Smooth muscle cell (in vitro differentiated cells): Measurements from ENCODE around the gene ZNF555. TPM values are rescaled to one million over a fixed set of nuclear protein-coding genes. Genes with fewer than 3 reads are reported as not detected.

Experiments
- DNase-seq: peaks from one replicate; lab custom pipeline; 2025; ENCODE audit not compliant: unreplicated experiment; lab: John Stamatoyannopoulos, UW
- H2AFZ ChIP-seq: fragments of 200-600 bp; sonication (generic); 2 replicates; pipeline ENCODE4 v1.6.0; 2016; ENCODE audit warnings: antibody characterized with exemption, low read depth, mild to moderate bottlenecking
- H3F3A ChIP-seq: fragments of 200-600 bp; sonication (generic); 2 replicates; pipeline ENCODE4 v1.6.0; 2017; ENCODE audit warnings: antibody characterized with exemption, low read depth
- H3K27ac ChIP-seq: fragments of 200-600 bp; sonication (generic); 2 replicates; pipeline ENCODE4 v1.5.1; 2016; ENCODE audit warnings: low read depth, mild to moderate bottlenecking
- H3K27me3 ChIP-seq: fragments of 200-600 bp; sonication (generic); 2 replicates; pipeline ENCODE4 v1.6.1; 2016; ENCODE audit warnings: low read depth, mild to moderate bottlenecking
- H3K36me3 ChIP-seq: fragments of 200-600 bp; sonication (generic); 2 replicates; pipeline ENCODE4 v1.5.1; 2016; ENCODE audit warnings: low read depth
- H3K4me1 ChIP-seq: fragments of 200-600 bp; sonication (generic); 2 replicates; pipeline ENCODE4 v1.5.1; 2016; ENCODE audit warnings: low read depth
- H3K4me2 ChIP-seq: fragments of 200-600 bp; sonication (generic); 2 replicates; pipeline ENCODE4 v1.6.0; 2016; ENCODE audit warnings: mild to moderate bottlenecking
- H3K4me3 ChIP-seq: fragments of 200-600 bp; sonication (generic); 2 replicates; pipeline ENCODE4 v1.5.1; 2016; ENCODE audit warnings: mild to moderate bottlenecking
- H3K79me2 ChIP-seq: fragments of 200-600 bp; sonication (generic); 2 replicates; pipeline ENCODE4 v1.6.0; 2016; ENCODE audit warnings: low read depth, mild to moderate bottlenecking
- H3K9ac ChIP-seq: fragments of 200-600 bp; sonication (generic); 2 replicates; pipeline ENCODE4 v1.6.0; 2016; ENCODE audit warnings: low read depth
- H3K9me3 ChIP-seq: fragments of 200-600 bp; sonication (generic); replicated peaks from 2 replicates; pipeline ENCODE4 v1.5.1; 2016; ENCODE audit warnings: low read depth
- H4K20me1 ChIP-seq: fragments of 200-600 bp; sonication (generic); 2 replicates; pipeline ENCODE4 v1.6.0; 2016; ENCODE audit warnings: low read depth
- WGBS: methylation state at CpG from one replicate; pipeline ENCODE4 v1.1.7; 2016; ENCODE audit warnings: low lambda C conversion rate; 5-methylcytosine and 5-hydroxymethylcytosine counted together
- polyA plus RNA-seq: library from polyadenylated mRNA; unstranded; fragments of >200 nt; fragmentation: Nextera tagmentation; extraction: Ambion mirVana; gene quantifications from 2 replicates; pipeline ENCODE4 v1.2.1, GENCODE V29; 2016
- total RNA-seq: library from RNA; depleted of rRNA; stranded (reverse); fragments of >200 nt; gene quantifications from 2 replicates; pipeline ENCODE4 v1.2.3, GENCODE V29; 2014
- TF ChIP-seq, protein P1 (sequence below): fragments of 200-600 bp; sonication (generic); IDR thresholded peaks from 2 replicates; pipeline ENCODE4 v1.5.1; 2017; ENCODE audit warnings: borderline replicate concordance, mild to moderate bottlenecking, antibody characterized with exemption; ENCODE audit not compliant: insufficient read depth, poor library complexity, severe bottlenecking

Gene ZNF555
- total and polyA plus RNA-seq, 2 experiments from 2014 or later: 3.2 to 4.9 TPM

DNA sequence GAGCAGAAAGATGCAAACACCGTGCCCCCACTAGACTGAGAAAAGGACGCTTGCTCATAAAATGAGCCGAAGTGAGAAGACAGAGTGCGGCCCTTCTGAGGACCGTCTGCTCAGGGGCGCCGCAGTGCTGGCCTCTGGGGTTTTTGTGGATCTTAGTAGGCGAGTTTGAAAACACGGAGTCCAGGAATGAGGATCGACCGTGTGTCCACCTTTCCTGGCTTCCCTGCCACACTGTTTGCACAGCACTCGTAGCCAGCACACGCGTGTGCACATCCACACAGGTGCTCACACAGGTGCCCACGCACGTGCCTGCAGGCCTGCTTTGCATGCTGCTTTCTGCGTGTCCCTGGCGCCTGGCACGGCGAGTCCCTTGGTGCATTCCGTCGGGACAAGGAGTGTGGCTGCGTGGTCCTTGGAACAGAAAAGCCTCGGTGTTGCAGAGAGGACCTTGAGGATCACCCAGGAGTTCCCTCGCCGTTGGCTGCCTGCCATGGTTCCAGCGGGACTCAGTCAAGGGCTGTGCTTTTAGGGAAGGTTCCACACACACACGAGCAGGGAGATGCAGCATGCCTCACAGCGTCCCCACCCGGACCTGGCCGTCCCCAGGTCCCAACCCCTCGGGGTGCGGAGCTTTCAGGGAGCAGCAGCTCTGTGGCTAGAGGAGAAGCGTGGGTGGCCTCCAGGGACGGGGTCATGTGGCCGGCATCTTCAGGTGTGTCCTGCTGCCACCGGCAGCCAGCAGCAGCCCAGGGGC, 31.7 kb upstream of the ZNF555 start:
- H3K9ac ChIP-seq: no peak overlapping the region
- H3K36me3 ChIP-seq: no peaks in the 10 kb centered on the region
- no peaks in the 10 kb centered on the region for H3K27me3 ChIP-seq
- H3K4me3 ChIP-seq: no peak overlapping the region
- no peaks in the 10 kb centered on the region for H3F3A ChIP-seq
- no peaks in the 10 kb centered on the region for H3K4me1 ChIP-seq
- 95% methylated on average over 36 of the region's 37 CpGs for WGBS
- DNase-seq: no peak
- H2AFZ ChIP-seq: no peak overlapping the region
- H3K9me3 ChIP-seq: no peaks in the 10 kb centered on the region
- no peak overlapping the region for H3K27ac ChIP-seq
- H3K4me2 ChIP-seq: no peak overlapping the region
- H3K79me2 ChIP-seq: no peaks in the 10 kb centered on the region
- TF ChIP-seq, protein P1, sequence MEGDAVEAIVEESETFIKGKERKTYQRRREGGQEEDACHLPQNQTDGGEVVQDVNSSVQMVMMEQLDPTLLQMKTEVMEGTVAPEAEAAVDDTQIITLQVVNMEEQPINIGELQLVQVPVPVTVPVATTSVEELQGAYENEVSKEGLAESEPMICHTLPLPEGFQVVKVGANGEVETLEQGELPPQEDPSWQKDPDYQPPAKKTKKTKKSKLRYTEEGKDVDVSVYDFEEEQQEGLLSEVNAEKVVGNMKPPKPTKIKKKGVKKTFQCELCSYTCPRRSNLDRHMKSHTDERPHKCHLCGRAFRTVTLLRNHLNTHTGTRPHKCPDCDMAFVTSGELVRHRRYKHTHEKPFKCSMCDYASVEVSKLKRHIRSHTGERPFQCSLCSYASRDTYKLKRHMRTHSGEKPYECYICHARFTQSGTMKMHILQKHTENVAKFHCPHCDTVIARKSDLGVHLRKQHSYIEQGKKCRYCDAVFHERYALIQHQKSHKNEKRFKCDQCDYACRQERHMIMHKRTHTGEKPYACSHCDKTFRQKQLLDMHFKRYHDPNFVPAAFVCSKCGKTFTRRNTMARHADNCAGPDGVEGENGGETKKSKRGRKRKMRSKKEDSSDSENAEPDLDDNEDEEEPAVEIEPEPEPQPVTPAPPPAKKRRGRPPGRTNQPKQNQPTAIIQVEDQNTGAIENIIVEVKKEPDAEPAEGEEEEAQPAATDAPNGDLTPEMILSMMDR: no peak
- H4K20me1 ChIP-seq: no peaks in the 10 kb centered on the region

DNA sequence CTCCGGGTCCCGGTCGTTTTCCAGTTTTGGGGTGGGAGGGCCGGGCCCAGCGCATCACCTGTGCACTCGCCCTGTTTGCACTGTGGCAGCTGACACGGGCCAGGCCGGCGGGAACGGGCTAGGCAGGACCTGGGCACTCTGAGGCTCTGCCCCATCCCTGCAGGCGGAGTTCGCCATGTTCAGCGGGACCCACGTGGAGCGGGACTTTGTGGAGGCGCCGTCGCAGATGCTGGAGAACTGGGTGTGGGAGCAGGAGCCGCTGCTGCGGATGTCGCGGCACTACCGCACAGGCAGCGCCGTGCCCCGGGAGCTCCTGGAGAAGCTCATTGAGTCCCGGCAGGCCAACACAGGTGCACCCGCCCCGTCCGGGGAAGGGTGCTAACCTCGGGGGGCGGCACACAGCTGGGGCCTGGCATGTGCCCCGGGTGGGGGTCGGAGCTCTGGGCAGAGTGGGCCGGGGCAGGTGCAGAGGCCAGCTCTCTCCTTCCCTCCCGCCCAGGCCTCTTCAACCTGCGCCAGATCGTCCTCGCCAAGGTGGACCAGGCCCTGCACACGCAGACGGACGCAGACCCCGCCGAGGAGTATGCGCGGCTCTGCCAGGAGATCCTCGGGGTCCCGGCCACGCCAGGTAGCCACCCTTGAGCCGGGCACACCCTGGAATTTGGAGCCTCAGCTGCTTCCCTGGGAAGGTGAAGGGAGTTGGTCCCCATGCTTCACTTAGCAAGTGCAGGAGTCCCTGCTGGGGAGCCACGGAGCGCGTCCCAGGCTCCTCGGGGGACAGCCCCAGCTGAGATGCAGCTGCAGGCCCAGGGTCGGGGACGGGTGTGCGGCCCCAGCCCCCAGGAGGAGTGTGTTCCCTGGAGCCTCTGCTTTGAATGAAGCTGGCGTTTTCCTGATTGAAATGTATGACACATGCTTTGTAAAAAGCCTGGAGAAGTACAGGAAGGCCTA, 30.9 kb upstream of the ZNF555 start:
- H4K20me1 ChIP-seq: no peaks in the 10 kb centered on the region
- no peak overlapping the region for H2AFZ ChIP-seq
- TF ChIP-seq, protein P1: no peak
- no peaks in the 10 kb centered on the region for H3K9me3 ChIP-seq
- 96% methylated on average over 49 of the region's 58 CpGs for WGBS
- H3K79me2 ChIP-seq: no peaks in the 10 kb centered on the region
- H3K4me3 ChIP-seq: no peak overlapping the region
- H3K4me2 ChIP-seq: no peak overlapping the region
- no peak for DNase-seq
- no peaks in the 10 kb centered on the region for H3F3A ChIP-seq
- no peak overlapping the region for H3K27ac ChIP-seq
- no peak overlapping the region for H3K9ac ChIP-seq
- no peaks in the 10 kb centered on the region for H3K27me3 ChIP-seq
- H3K4me1 ChIP-seq: no peaks in the 10 kb centered on the region
- H3K36me3 ChIP-seq: no peaks in the 10 kb centered on the region

DNA sequence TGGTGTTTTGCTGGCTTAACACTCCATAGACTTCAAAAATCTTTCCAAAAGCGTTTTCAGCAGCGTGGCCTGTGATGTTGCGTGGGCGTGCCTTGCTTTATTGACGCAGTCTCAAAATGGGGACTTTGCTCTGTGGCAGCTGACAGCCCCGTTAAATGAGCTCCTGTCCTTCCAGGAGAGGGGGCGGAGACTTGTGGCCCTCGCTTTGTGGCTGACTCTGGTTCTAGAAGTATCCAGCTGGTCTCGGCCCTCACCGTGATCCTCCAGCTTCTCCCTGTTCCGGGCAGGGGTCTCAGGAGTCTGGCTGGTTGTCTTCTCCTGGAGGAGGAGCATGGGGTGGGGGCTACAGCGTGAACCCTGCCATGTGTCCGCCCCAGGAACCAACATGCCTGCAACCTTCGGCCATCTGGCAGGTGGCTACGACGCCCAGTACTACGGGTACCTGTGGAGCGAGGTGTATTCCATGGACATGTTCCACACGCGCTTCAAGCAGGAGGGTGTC, 30.0 kb upstream of the ZNF555 start:
- no peak overlapping the region for H3K4me2 ChIP-seq
- H3K36me3 ChIP-seq: no peaks in the 10 kb centered on the region
- TF ChIP-seq, protein P1: no peak
- H2AFZ ChIP-seq: no peak overlapping the region
- H3K9ac ChIP-seq: no peak overlapping the region
- H4K20me1 ChIP-seq: no peaks in the 10 kb centered on the region
- H3F3A ChIP-seq: no peaks in the 10 kb centered on the region
- no peaks in the 10 kb centered on the region for H3K9me3 ChIP-seq
- no peak overlapping the region for H3K27ac ChIP-seq
- H3K79me2 ChIP-seq: no peaks in the 10 kb centered on the region
- no peaks in the 10 kb centered on the region for H3K4me1 ChIP-seq
- no peaks in the 10 kb centered on the region for H3K27me3 ChIP-seq
- DNase-seq: no peak
- H3K4me3 ChIP-seq: no peak overlapping the region
- 94% methylated on average over 18 of the region's 20 CpGs for WGBS
